Smooth muscle cell (in vitro differentiated cells): ENCODE measurements around the gene KIT. TPM values are rescaled to one million over a fixed set of nuclear protein-coding genes. Genes with fewer than 3 reads are reported as not detected.

Source experiments
- DNase-seq: peaks from one replicate; lab custom pipeline; 2025; ENCODE audit not compliant: unreplicated experiment; lab: John Stamatoyannopoulos, UW
- H2AFZ ChIP-seq: fragments of 200-600 bp; sonication (generic); 2 replicates; pipeline ENCODE4 v1.6.0; 2016; ENCODE audit warnings: antibody characterized with exemption, low read depth, mild to moderate bottlenecking
- H3F3A ChIP-seq: fragments of 200-600 bp; sonication (generic); 2 replicates; pipeline ENCODE4 v1.6.0; 2017; ENCODE audit warnings: antibody characterized with exemption, low read depth
- H3K27ac ChIP-seq: fragments of 200-600 bp; sonication (generic); 2 replicates; pipeline ENCODE4 v1.5.1; 2016; ENCODE audit warnings: low read depth, mild to moderate bottlenecking
- H3K27me3 ChIP-seq: fragments of 200-600 bp; sonication (generic); 2 replicates; pipeline ENCODE4 v1.6.1; 2016; ENCODE audit warnings: low read depth, mild to moderate bottlenecking
- H3K36me3 ChIP-seq: fragments of 200-600 bp; sonication (generic); 2 replicates; pipeline ENCODE4 v1.5.1; 2016; ENCODE audit warnings: low read depth
- H3K4me1 ChIP-seq: fragments of 200-600 bp; sonication (generic); 2 replicates; pipeline ENCODE4 v1.5.1; 2016; ENCODE audit warnings: low read depth
- H3K4me2 ChIP-seq: fragments of 200-600 bp; sonication (generic); 2 replicates; pipeline ENCODE4 v1.6.0; 2016; ENCODE audit warnings: mild to moderate bottlenecking
- H3K4me3 ChIP-seq: fragments of 200-600 bp; sonication (generic); 2 replicates; pipeline ENCODE4 v1.5.1; 2016; ENCODE audit warnings: mild to moderate bottlenecking
- H3K79me2 ChIP-seq: fragments of 200-600 bp; sonication (generic); 2 replicates; pipeline ENCODE4 v1.6.0; 2016; ENCODE audit warnings: low read depth, mild to moderate bottlenecking
- H3K9ac ChIP-seq: fragments of 200-600 bp; sonication (generic); 2 replicates; pipeline ENCODE4 v1.6.0; 2016; ENCODE audit warnings: low read depth
- H3K9me3 ChIP-seq: fragments of 200-600 bp; sonication (generic); replicated peaks from 2 replicates; pipeline ENCODE4 v1.5.1; 2016; ENCODE audit warnings: low read depth
- H4K20me1 ChIP-seq: fragments of 200-600 bp; sonication (generic); 2 replicates; pipeline ENCODE4 v1.6.0; 2016; ENCODE audit warnings: low read depth
- WGBS: methylation state at CpG from one replicate; pipeline ENCODE4 v1.1.7; 2016; ENCODE audit warnings: low lambda C conversion rate; 5-methylcytosine and 5-hydroxymethylcytosine counted together
- polyA plus RNA-seq: library from polyadenylated mRNA; unstranded; fragments of >200 nt; fragmentation: Nextera tagmentation; extraction: Ambion mirVana; gene quantifications from 2 replicates; pipeline ENCODE4 v1.2.1, GENCODE V29; 2016
- total RNA-seq: library from RNA; depleted of rRNA; stranded (reverse); fragments of >200 nt; gene quantifications from 2 replicates; pipeline ENCODE4 v1.2.3, GENCODE V29; 2014
- TF ChIP-seq, protein P1 (sequence below): fragments of 200-600 bp; sonication (generic); IDR thresholded peaks from 2 replicates; pipeline ENCODE4 v1.5.1; 2017; ENCODE audit warnings: borderline replicate concordance, mild to moderate bottlenecking, antibody characterized with exemption; ENCODE audit not compliant: insufficient read depth, poor library complexity, severe bottlenecking

The KIT gene
- total and polyA plus RNA-seq, 2 experiments from 2014 or later, result 3.2 to 7.0 TPM

DNA sequence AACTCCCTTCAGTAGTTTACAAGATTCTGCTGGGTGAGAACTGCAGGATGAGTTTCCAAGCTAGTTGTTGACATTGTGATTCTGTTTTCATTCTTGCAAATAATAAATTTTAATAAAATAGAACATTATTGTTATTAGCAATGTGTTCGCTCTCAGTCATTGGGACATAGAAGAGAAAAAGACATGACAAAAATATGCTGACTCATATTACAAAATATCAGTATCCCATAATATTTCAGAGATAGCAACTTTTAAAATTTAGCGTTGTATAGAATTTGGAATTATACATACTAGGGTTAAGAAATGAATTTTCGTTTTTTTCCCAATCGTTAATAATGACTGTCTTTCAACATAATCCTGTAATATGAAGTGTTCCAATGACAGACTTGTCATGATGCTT lies 45.4 kb downstream of the KIT start:
- Histone ChIP-seq H3K27ac (no peak overlapping the region), H2AFZ (no peak overlapping the region), H3K4me3 (no peak overlapping the region), H3F3A (no peaks in the 10 kb centered on the region), H3K36me3 (no peaks in the 10 kb centered on the region), H3K79me2 (no peaks in the 10 kb centered on the region), H4K20me1 (no peaks in the 10 kb centered on the region), H3K9me3 (no peaks in the 10 kb centered on the region), H3K4me1 (no peaks in the 10 kb centered on the region), H3K27me3 (no peaks in the 10 kb centered on the region), H3K4me2 (no peak overlapping the region), H3K9ac (no peak overlapping the region)
- DNase-seq, result no peak
- WGBS, result 92% methylated on average over 4 of the region's 4 CpGs
- TF ChIP-seq, protein P1, sequence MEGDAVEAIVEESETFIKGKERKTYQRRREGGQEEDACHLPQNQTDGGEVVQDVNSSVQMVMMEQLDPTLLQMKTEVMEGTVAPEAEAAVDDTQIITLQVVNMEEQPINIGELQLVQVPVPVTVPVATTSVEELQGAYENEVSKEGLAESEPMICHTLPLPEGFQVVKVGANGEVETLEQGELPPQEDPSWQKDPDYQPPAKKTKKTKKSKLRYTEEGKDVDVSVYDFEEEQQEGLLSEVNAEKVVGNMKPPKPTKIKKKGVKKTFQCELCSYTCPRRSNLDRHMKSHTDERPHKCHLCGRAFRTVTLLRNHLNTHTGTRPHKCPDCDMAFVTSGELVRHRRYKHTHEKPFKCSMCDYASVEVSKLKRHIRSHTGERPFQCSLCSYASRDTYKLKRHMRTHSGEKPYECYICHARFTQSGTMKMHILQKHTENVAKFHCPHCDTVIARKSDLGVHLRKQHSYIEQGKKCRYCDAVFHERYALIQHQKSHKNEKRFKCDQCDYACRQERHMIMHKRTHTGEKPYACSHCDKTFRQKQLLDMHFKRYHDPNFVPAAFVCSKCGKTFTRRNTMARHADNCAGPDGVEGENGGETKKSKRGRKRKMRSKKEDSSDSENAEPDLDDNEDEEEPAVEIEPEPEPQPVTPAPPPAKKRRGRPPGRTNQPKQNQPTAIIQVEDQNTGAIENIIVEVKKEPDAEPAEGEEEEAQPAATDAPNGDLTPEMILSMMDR, result no peak

DNA sequence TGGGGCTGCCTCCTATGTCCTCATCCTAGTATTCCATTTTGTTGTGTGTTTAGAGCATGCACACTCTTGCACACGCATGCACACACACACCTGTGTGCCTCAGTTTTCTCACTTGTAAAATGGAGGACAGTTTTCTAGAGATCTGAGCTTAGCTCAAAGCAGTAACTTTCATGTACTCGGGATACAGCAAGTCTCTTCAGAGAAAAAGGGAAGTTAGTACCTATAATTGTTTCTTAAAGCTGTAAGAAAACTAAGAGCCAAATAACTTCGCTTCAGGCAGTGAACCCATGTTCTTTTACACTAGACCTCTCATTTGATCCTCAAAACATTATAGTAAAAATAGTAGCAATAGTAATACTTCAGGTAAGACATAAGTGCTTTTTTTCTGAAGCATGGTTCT lies 49.6 kb downstream of the KIT start:
- DNase-seq, result no peak
- no peak overlapping the region for H3K9ac ChIP-seq
- no peak overlapping the region for H3K4me3 ChIP-seq
- no peaks in the 10 kb centered on the region for H3K27me3 ChIP-seq
- TF ChIP-seq, protein P1, result no peak
- H3K4me2 ChIP-seq, result no peak overlapping the region
- no peaks in the 10 kb centered on the region for H3K36me3 ChIP-seq
- no peaks in the 10 kb centered on the region for H4K20me1 ChIP-seq
- H3K9me3 ChIP-seq, result no peaks in the 10 kb centered on the region
- H3K27ac ChIP-seq, result no peak overlapping the region
- no peaks in the 10 kb centered on the region for H3K4me1 ChIP-seq
- 96% methylated on average over 3 of the region's 3 CpGs for WGBS
- no peak overlapping the region for H2AFZ ChIP-seq
- no peaks in the 10 kb centered on the region for H3K79me2 ChIP-seq
- no peaks in the 10 kb centered on the region for H3F3A ChIP-seq

DNA sequence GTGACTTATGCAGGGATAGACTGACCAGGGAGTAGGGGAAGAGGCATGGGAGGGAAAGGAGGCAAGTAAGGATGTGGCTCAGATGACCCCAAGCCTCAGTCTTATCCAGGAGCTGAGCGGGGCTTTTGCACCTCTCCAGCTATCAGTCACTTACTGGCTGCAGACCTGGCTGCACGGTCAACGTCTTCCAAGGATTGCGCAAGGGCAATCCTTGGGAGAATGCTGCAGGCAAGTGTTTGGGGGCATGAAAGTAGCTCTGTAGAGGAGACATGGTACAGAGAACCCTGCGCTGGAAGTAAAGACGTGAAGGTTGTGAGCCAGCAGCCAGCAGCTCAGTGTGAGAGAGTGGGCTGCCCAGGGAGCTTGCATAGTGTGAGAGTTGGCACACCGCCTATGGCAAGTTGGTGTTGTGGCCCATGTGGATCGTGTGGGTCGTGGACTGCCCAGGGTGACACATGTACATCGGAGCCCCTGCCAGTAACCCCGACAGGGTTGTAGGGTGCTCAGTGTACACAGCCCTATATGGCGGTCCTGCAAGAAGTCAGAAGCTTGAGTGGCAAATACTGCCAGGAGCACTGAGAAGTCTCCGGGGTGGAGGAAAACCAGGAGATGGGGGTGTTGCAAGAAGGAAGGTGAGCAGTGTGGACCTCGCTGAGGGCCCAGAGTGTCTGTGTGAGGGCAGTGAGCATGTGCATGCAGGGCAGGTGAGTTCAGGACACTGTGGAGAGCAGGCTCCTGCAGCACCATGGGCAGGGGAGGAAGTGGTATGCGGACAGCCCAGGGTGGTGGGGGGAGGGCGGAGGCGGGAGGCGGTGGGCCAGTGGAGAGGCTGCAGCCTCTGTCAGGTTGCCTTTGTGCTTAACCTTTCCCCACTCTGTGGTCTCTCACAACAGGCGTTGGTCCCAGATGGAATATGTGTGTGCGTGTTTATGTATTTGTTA lies 50.9 kb downstream of the KIT start:
- Histone ChIP-seq H3K4me1 (no peaks in the 10 kb centered on the region), H3K9ac (no peak overlapping the region), H4K20me1 (no peaks in the 10 kb centered on the region), H3K79me2 (no peaks in the 10 kb centered on the region), H3K36me3 (no peaks in the 10 kb centered on the region), H3K4me3 (no peak overlapping the region), H3K27me3 (no peaks in the 10 kb centered on the region), H3K4me2 (no peak overlapping the region), H3F3A (no peaks in the 10 kb centered on the region), H3K27ac (no peak overlapping the region), H3K9me3 (no peaks in the 10 kb centered on the region), H2AFZ (no peak overlapping the region)
- TF ChIP-seq, protein P1, result no peak
- WGBS, result 81% methylated on average over 18 of the region's 20 CpGs
- no peak for DNase-seq

DNA sequence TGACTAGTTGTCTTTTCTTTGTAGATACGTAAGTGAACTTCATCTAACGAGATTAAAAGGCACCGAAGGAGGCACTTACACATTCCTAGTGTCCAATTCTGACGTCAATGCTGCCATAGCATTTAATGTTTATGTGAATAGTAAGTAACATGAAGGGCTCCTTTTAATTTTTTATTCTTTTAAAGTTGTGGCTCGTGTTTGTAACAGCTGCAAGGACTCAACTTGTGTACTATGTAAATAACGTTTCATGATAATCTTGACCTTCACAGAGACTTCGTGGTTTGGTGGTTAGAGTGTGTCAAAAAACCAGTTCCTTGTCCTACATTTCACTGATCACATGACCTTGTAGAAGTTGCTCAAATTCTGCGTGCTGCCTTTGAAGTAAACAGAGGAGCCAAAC lies 51.6 kb downstream of the KIT start:
- Histone ChIP-seq H4K20me1 (no peaks in the 10 kb centered on the region), H3K27me3 (no peaks in the 10 kb centered on the region), H3K4me1 (no peaks in the 10 kb centered on the region), H3K4me2 (no peak overlapping the region), H3K79me2 (no peaks in the 10 kb centered on the region), H3F3A (no peaks in the 10 kb centered on the region), H3K27ac (no peak overlapping the region), H2AFZ (no peak overlapping the region), H3K36me3 (no peaks in the 10 kb centered on the region), H3K9ac (no peak overlapping the region), H3K9me3 (no peaks in the 10 kb centered on the region), H3K4me3 (no peak overlapping the region)
- WGBS, result 63% methylated on average over 8 of the region's 8 CpGs
- TF ChIP-seq, protein P1, result no peak
- no peak for DNase-seq
